IPS DF 4.7 (cell line): ENCODE measurements around the gene AP1S3.

Source experiments
- DNase-seq: peaks from one replicate; pipeline ENCODE4 v3.0.0-alpha.2; 2013; ENCODE audit warnings: low spot score; ENCODE audit errors: extremely low read depth

The AP1S3 gene

DNA sequence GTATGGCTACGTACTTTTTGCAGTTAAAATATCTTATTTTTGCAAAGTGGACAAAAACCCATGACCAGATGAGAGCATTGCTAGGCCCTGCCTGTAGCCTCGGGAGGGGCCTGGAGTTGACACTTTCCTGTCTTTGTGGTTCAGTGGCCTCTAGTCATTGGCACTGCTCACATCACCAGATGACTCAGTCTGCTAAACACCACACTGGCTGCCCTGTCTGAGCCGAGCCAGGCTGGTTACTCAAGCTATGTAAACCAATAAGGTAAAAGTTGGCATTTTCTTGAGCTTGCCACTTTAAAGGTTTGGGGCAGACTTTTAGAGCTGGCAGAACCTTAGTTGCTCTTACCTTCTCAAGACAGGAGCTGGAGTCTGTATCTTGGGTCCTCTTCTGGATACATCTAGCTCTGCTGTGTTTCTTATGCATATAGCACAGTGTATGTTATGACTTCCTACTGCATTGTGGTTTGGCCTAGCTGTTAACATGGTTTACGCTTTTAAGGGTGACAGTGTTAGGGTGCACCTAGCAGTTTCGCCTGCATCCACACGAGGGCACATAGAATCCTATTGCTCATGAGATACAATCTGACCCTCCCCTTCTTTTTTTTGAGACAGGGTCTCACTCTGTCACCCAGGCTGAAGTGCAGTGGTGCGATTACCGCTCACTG is 76.4 kb downstream of the AP1S3 start:
- no peak for DNase-seq

DNA sequence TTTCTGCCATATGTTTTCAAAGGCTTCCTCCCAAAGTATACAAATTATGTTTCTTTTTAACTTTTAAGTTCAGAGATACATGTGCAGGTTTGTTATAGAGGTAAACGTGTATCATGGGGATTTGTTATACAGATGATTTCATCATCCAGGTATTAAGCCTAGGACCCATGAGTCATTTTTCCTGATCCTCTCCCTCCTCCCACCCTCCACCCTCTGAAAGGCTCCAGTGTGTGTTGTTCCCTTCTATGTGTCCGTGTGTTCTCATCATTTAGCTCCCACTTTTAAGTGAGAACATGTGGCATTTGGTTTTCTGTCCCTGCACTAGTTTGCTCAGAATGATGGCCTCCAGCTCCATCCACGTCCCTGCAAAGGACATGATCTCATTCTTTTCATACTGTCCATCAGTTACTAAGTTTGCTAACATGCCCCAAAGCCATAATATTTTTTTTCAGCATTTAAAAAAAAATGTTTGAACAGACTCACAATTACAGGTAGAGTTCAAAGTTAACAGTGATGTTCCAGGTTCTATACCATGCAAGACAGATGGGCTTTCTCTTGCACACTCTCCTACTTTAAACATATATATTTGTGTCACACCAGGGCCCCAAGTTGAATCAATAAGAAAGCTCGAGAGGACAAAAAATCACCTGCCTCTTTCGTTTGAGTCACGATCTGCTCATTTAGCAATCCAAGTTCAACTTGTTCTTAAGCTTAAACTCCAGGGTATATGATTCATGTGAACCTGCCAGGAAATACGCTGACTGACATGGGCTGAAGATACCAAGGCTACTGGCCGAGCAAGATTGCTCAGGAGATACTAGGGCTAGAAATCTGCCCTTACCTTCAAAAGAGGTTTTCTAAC is 77.6 kb downstream of the AP1S3 start:
- no peak for DNase-seq

DNA sequence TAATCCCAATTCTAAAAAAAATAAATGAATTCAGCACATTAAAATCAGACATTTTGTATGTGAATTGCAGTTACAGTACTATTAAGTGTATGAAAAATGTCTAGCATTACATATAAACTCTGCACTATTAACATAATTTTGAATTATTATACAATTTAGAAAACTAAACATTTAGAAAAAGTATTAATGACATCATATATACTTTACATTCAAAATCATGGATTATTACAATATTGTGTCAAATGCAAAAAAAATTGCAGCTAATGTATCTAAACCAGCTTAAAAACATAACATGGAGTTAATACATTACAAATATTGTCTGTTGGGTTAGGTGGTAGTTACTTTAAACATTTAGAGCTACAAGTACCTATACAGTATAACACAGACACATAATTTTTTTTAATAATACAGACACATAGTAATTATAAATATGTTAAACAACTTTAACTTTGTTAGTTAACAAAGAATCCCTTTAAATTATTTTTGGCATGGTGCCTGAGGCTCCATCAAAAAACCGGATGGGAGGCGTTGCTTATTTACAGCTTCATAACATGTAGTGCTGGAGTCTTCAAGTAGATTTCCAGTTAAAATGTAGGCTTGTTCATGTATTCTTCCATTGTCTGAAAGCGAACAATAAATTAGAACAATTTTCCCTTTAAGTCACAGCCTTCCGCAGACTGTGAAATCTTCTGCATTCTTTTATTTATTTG is 79.1 kb downstream of the AP1S3 start:
- DNase-seq, result no peak

DNA sequence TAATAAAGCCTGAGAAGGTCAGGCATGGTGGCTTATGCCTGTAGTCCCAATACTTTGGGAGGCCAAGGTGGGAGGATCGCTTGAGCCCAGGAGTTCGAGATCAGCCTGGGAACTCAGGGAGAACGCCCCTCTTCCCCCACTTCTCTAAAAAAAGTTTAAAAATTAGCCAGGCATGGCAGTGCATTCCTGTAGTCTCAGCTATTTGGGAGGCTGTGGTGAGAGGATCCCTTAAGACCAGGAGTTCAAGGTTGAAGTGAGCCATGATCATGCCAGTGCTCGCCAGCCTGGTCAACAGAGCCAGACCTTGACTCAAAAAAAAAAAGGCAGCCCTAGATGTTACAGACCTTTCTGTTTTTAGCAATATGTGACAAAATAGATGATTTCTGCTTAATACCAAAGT is 83.4 kb downstream of the AP1S3 start:
- DNase-seq, result no peak

DNA sequence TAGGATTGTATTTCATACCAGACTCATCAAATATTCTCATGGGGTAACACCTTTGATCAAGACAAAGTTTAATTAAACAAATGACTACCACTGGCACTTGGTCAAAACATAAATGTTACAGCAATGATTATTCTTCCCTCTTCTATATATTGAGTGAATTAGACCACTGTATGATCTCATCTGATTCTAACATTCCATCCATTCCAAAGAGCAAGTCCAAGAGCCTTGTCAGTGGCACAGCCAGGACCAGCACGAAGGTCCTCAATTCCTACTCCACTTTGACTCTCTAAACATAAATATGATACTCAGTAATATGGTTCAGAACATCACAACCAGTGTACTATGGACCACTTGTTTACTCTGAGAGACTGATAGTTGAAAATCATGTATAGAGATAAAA is 86.4 kb downstream of the AP1S3 start:
- no peak for DNase-seq

DNA sequence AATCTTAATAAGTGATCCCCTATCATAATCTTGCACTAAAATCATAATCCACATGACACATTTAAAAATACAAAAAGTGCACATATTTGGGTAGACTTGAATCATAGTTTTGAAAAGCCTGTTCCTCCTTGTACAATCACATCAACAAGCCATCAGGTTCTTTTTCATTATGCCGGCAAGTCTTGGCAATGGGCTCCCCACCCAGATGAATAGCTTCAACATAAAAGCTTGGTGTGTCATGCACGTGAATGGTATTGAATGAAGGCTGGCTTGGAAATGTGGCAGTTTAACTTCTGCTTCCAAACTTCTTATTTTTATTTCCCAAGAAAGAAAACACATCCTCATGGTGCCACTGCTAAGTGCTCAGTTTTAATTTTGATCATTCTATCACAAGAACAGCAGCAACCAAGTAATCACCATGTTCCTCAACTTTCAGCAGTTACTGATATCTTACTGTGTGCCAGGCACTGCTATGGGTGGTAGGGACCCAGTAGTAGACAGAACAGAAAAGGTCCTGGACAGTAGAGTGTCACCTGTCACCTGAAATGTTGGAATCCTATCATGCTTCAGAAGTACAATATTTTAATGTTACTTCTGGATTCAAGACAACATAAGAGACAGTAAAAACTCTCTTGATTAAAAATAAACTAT is 89.9 kb downstream of the AP1S3 start:
- no peak for DNase-seq

DNA sequence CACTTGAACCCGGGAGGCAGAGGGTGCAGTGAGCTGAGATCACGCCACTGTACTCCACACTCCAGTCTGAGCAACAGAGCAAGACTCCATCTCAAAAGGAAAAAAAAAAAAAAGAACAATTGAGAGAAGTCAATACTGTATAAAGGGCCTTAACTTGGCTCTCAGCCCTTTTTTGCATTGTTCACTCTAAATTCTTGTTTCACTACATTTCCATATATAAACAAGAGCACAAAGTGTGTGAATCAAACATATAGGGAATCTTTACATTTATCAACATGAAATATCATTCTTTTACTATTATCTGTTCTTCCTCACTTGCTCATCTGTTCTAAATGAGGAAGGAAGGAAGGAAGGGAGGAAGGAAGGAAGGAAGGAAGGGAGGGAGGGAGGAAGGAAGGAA is 90.8 kb downstream of the AP1S3 start:
- no peak for DNase-seq

DNA sequence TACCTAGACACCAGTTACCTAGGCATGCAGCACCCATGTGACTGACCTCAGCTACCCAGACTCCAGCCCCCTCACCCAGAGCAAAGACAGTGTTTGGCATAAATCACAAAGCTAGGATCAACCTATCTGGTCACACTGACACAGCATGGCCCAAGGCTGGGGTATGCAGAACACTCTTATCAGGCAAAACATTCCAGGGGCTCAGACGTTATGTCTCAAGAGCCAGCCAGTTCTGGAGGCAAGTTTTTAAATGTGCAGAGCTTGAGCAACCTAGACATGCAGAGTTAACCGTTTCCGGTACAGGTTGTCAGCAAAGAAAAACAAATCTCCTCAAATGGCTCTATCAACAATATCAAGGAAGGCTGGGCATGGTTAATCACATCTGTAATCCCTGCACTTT is 92.8 kb downstream of the AP1S3 start:
- no peak for DNase-seq

DNA sequence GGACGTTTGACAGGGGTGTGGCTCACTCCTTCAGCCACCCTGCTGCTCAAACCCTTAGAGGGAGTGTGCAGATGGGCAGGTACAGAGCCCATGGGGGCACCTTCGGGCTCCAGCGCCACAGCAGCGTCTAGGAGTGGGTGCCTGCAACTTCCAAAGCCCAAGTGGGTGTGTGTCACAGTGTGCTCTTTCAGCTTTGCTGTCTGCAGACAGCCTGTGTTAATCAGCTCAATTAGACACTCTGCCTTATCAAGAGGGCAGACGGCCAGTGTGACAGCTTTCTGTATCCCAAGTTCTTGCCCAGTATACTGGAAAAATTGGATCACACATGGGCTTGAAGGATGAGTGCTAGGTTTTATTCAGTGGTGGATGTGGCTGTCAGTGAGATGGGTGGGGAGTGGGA is 96.7 kb downstream of the AP1S3 start:
- no peak for DNase-seq

DNA sequence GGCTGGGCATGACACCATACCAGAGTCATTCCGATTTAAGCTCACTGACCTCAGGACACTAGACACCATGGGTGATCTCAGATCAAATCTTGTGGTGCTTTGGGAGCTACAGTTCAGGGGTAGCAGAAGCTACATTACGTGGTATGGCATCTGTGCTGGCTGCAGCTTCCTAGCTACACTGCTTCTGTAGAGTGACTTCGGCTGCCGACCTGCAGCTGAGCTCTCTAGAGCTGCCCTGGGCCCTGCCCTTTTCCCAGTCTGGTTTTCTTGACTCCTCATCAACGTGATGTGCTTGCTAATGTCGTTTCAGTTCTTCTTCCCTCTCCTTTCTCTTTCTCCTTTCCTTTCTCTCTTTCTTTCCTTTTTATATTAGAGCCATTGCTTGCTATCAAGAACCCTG is 100.2 kb downstream of the AP1S3 start:
- DNase-seq, result no peak

DNA sequence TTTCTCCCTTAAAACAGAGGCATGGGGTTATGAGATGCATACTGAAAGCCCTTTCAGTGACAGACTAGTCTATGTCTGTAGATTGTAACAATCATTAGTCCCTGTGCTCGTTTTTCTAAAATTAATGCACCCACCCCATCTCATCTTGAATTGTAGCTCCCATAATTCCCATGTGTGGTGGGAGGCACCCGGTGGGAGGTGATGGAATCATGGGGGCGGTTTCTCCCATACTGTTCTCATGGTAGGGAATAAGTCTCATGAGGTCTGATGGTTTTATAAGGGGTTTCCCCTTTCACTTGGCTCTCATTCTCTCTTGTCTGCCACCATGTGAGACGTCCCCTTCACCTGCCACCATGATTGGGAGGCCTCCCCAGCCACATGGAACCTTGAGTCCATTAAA is 100.9 kb downstream of the AP1S3 start:
- DNase-seq, result no peak

DNA sequence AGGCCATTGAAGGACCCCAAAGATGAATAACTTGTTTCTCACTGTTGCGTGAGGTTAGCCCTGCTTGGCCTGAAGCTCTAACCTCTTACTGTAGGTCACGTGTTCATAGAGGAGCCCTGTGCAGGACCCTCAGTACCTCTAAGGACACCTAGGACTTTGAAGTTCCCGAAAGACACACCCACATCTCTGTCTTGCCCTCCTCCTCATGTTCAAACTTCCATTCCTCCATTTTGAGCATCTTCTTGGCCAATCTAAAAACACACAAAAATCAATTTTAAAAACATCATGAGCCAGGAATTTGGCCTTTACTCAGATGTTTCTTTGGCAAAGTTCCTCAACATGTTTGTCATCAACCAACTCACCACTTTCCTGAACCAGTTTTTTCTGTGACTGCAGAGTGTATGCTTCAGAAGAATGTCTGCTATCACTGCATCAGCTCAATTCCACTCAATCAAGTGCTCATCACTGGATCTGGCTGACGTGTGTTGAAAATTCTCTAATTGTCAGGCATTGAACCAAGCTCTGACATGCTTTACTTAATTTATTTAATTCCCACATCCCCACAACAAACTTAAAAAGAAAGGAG is 101.6 kb downstream of the AP1S3 start:
- DNase-seq, result no peak

DNA sequence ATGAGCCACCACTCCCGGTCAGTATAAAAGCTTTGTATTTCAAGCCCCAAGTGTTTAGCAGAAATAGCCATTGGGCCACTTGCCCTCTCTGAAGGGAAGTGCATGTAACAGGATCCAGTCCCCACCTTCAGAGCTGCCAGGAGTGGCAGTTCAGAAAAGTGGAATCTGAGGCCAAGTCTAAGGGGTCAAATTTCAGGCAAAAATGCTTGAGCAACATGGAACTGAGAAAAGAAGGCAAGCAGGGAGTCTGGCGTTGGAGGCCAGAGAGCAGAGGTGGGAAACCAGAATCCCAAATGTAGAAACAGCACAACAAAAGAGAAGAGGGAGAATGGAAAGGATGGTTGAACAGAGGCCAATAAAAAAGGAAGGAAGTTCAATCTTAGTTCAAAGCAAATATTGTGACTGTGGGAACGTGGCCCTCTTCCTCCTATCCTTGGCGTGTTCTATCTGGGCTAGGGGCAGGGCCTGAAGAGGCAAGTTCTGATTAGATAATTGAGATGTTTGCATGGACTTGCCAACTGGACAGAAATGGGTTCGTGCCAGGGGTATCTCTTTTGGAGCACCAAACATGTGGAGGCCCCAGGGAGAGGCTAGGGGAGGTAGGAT is 102.2 kb downstream of the AP1S3 start:
- DNase-seq, result no peak

DNA sequence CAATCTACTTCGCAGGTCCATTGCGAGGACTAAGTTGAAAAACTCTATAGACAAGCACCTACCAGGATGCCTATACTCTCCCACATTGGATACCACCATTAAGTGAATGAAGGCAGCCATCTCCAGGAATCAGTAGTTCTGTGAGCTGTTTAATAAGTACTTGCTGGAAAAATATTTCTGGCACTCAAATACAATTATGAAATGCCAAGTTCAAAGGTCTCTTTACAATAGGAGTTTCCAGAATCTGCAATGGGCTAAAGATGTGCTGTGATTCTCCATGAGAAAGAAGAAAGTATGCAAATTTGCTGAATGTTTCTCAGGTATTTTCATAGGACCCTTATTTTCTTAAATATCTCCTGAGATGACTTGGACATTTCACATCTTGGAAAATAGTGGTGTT is 103.0 kb downstream of the AP1S3 start:
- no peak for DNase-seq

DNA sequence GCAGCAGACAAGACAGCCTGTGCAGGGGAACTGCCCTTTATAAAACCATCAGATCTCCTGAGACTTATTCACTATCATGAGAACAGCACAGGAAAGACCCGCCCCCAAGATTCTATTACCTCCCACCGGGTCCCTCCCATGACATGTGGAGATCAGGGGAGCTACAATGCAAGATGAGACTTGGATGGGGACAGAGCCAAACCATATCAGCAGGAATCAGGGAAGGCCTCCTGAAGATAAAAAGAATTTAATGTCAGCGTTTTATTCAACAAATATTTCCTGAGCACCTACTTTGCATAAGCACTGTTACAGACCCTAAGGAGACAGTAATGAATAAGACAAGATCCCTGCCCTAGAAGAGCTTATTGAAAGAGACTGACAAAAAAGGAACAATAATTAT is 105.0 kb downstream of the AP1S3 start:
- no peak for DNase-seq

DNA sequence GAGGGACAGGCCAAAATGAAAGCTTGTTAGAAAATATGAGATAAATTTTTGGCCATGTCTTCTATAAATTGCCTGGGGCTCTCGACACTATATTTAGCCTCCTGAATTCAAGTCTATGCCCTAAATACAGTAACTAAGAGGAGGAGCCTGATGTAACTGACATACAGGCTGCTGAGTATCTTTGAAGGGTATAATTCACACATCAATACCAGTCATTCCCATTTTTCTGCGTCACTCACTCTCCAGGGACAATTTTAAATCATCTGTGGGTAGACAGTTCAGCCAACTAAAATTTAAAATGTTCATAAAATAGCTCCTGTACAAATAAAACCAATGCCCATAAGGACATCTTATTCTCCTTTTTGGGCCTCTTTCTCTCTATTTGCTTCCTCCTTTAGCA is 105.9 kb downstream of the AP1S3 start:
- DNase-seq, result no peak

DNA sequence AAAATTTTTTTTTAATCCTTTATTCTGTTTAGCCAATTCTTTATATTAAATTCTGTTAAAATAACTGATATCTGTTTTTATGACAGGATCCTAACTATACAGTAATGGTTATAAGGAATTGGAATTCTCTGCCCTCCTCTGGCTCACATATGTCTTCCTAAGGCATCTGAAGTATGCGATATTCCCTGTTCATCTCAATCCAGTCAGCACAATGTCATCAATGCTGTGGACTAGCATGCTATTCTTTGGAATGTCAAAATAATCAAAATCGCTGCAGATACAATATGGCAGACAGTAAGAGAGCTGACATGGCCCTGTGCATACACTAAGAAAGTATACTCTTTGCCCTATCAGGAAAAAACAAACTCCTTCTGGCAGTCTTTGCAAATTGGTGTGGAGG is 107.6 kb downstream of the AP1S3 start:
- DNase-seq, result no peak

DNA sequence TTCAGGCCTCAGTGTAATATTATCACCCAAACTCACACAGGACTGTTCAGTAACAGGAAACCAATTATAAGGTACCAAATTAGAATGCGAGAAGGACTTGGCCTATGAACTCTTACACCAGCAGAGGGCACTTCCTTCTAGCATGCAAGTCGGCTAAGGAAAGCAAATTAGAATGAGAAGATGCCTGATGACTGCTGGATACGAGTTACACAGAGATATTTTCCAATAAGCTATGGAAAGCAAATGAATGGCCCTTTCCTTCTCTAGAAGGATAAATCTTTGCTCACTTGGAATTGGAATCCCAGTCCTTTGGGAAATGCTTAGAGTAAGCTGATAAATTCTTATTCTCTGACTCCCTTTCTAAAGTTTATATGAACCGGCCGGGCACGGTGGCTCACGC is 109.8 kb downstream of the AP1S3 start:
- peak; percentile 56 for DNase-seq

DNA sequence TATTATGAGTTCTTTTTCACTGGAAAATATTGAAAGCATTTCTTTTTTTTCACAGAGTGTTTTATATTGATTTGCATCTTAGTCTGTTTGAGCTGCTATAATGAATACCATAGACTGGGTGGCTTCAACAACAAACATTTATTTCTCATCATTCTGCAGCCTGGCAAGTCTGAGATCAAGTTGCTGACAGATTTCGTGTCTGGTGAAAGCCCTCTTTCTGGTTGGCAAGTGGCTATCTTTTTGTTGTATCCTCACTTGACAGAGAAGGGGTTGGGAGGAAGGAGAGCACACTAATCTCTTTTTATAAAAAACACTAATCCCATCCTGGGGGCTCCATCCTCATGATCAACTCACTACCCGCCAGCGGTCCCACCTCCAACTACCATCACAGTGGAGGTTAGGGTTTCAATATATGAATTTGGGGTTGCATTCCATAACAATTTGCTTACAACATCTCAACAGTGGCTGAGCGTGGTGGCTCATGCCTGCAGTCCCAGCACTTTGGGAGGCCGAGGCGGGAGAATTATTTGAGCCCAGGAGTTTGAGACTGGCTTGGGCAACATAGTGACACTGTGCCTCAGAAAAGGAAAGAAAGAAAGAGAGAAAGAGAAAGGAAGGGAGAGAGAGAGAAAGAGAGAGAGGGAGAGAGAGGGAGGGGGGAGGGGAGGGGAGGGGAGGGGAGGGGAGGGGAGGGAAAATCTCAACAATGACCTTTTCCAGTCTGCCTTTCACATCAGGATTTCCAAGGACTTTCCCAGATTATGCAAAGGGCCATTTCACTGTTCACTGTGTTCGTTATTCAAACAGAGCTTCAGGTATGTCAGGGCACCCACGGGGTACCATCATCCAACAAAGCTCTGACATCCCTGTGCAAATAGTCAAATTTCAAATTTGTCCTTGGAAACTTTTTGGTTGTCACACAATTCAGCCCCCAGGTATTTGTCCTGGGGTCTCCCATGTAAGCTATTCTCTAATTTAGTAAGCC is 111.1 kb downstream of the AP1S3 start:
- DNase-seq, result no peak

DNA sequence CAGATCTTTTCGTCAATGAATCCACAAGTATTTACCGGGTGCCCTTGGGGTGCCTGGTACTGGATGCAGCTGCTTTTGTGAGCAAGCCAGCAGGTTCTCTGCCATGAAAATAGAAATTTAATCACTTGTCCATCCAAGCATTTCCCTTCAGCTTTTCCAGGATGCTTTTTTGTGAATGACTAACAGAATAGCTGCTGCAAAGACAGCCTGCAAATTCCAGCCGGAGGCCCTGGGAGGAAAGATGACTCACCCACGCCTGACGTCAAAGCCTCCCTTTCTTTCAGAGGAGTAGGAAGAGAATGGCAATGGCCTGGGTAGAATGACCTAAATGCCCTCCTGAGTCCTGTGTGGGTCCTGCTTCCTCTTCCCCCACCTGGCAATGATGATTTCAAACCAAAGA is 111.9 kb downstream of the AP1S3 start:
- DNase-seq, result peak; percentile 90
